ENCODE results near the gene CD1E. TPM values are rescaled to one million over a fixed set of nuclear protein-coding genes. Genes with fewer than 3 reads are reported as not detected.

The CD1E gene
- total and polyA plus RNA-seq, 2 experiments from 2014 or later, result not detected

DNA sequence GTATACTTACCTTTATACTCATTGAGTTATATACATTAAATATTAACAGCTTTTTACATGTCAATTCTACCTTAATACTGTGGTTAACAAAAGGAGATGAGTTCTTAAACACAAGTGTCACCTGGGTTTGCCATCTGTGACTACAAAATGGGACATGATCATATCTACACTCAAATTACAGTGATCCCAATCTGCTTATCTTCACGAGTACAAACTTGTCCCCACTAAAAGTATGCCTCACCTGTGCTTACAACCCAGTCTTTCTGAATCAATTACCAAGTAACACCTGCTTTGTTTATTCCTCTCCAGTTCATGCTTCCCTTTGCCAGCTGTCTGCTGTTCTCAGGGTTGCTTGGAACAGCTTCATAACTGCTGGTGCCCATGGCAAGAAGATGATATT, 8.8 kb downstream of the CD1E start:
- 63% methylated on average over 1 of the region's 1 CpG for WGBS (ENCODE audit: low lambda C conversion rate, missing lambda C conversion rate)
- Histone ChIP-seq H3K9me3 (ENCODE audit: low read depth) (no peaks in the 10 kb centered on the region), H3K79me2 (no peaks in the 10 kb centered on the region), H4K20me1 (ENCODE audit: insufficient read depth, poor library complexity, severe bottlenecking) (no peaks in the 10 kb centered on the region), H2AFZ (no peak overlapping the region), H3K9me2 (replicated peaks; ENCODE audit: insufficient read depth) (no peaks in the 10 kb centered on the region), H3K27ac (no peak overlapping the region), H3K36me3 (replicated peaks; ENCODE audit: insufficient read depth, low read depth) (no peaks in the 10 kb centered on the region), H3K4me1 (ENCODE audit: insufficient read depth) (no peaks in the 10 kb centered on the region), H3K4me2 (no peak overlapping the region), H3K27me3 (no peaks in the 10 kb centered on the region), H3K4me3 (no peak overlapping the region)
- TF ChIP-seq, protein P1, sequence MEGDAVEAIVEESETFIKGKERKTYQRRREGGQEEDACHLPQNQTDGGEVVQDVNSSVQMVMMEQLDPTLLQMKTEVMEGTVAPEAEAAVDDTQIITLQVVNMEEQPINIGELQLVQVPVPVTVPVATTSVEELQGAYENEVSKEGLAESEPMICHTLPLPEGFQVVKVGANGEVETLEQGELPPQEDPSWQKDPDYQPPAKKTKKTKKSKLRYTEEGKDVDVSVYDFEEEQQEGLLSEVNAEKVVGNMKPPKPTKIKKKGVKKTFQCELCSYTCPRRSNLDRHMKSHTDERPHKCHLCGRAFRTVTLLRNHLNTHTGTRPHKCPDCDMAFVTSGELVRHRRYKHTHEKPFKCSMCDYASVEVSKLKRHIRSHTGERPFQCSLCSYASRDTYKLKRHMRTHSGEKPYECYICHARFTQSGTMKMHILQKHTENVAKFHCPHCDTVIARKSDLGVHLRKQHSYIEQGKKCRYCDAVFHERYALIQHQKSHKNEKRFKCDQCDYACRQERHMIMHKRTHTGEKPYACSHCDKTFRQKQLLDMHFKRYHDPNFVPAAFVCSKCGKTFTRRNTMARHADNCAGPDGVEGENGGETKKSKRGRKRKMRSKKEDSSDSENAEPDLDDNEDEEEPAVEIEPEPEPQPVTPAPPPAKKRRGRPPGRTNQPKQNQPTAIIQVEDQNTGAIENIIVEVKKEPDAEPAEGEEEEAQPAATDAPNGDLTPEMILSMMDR (IDR thresholded peaks at IDR 0.05; ENCODE audit: poor library complexity), result no peak
- no peak for TF ChIP-seq EZH2 (IDR thresholded peaks at IDR 0.05; ENCODE audit: borderline replicate concordance)
- TF ChIP-seq EZH2phosphoT487 (IDR thresholded peaks at IDR 0.05; ENCODE audit: low read depth, severe bottlenecking, unreplicated experiment), result no peak
- no peak for DNase-seq (ENCODE audit: low spot score)

GRCh38 chr1:158362941-158363340, 9.2 kb downstream of the CD1E start:
- no peaks in the 10 kb centered on the region for H4K20me1 ChIP-seq (ENCODE audit: insufficient read depth, poor library complexity, severe bottlenecking)
- H3K27ac ChIP-seq, result no peak overlapping the region
- no peak overlapping the region for H3K4me3 ChIP-seq
- no peak for TF ChIP-seq EZH2 (IDR thresholded peaks at IDR 0.05; ENCODE audit: borderline replicate concordance)
- no peak for TF ChIP-seq EZH2phosphoT487 (IDR thresholded peaks at IDR 0.05; ENCODE audit: low read depth, severe bottlenecking, unreplicated experiment)
- TF ChIP-seq, protein P1 (IDR thresholded peaks at IDR 0.05; ENCODE audit: poor library complexity), result no peak
- 78% methylated on average over 1 of the region's 1 CpG for WGBS (ENCODE audit: low lambda C conversion rate, missing lambda C conversion rate)
- H3K4me1 ChIP-seq (ENCODE audit: insufficient read depth), result no peaks in the 10 kb centered on the region
- H3K9me2 ChIP-seq (replicated peaks; ENCODE audit: insufficient read depth), result no peaks in the 10 kb centered on the region
- no peaks in the 10 kb centered on the region for H3K27me3 ChIP-seq
- H3K79me2 ChIP-seq, result no peaks in the 10 kb centered on the region
- H3K4me2 ChIP-seq, result no peak overlapping the region
- no peaks in the 10 kb centered on the region for H3K9me3 ChIP-seq (ENCODE audit: low read depth)
- DNase-seq (ENCODE audit: low spot score), result no peak
- H3K36me3 ChIP-seq (replicated peaks; ENCODE audit: insufficient read depth, low read depth), result no peaks in the 10 kb centered on the region
- H2AFZ ChIP-seq, result no peak overlapping the region

DNA sequence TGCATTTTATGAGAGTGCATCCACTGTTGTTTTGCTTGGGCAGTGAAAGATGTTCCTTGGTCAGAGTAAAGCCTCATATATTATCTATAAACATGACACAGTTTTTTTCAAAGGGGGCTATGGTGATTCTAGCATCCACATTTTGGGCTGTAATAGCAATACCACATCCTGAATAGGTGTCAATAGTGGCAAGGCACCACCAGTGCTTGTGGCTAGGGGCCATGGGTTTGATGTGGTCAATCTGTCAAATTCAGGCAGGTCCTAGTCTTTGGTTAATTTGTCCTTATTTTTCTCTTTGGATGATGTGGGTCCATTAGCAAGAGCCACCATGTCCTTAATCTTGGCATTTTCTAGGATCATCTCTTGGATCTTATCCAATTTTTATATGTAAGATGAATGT, 13.1 kb downstream of the CD1E start:
- Histone ChIP-seq H3K9me2 (replicated peaks; ENCODE audit: insufficient read depth) (no peaks in the 10 kb centered on the region), H3K4me3 (no peak overlapping the region), H4K20me1 (ENCODE audit: insufficient read depth, poor library complexity, severe bottlenecking) (no peaks in the 10 kb centered on the region), H3K4me2 (no peak overlapping the region), H3K27ac (no peak overlapping the region), H3K79me2 (no peaks in the 10 kb centered on the region), H2AFZ (no peak overlapping the region), H3K9me3 (ENCODE audit: low read depth) (no peaks in the 10 kb centered on the region), H3K4me1 (ENCODE audit: insufficient read depth) (no peaks in the 10 kb centered on the region), H3K27me3 (no peaks in the 10 kb centered on the region), H3K36me3 (replicated peaks; ENCODE audit: insufficient read depth, low read depth) (no peaks in the 10 kb centered on the region)
- no peak for DNase-seq (ENCODE audit: low spot score)
- TF ChIP-seq EZH2 (IDR thresholded peaks at IDR 0.05; ENCODE audit: borderline replicate concordance) (no peak), EZH2phosphoT487 (IDR thresholded peaks at IDR 0.05; ENCODE audit: low read depth, severe bottlenecking, unreplicated experiment) (no peak)
- TF ChIP-seq, protein P1 (IDR thresholded peaks at IDR 0.05; ENCODE audit: poor library complexity), result no peak

Data from hepatocyte (in vitro differentiated cells).